NB4 (cell line): ENCODE data around the gene DSTN.

ENCODE experiments used
- CTCF ChIP-seq: IDR thresholded peaks from one replicate; pipeline ENCODE4 v1.5.1; 2012; ENCODE audit warnings: low read depth, low read length
- MAX ChIP-seq: IDR thresholded peaks from 2 replicates; pipeline ENCODE4 v1.6.1; 2011; ENCODE audit warnings: low read depth, low read length
- POLR2A ChIP-seq: IDR thresholded peaks from 2 replicates; pipeline ENCODE4 v1.6.1; 2011; ENCODE audit warnings: mild to moderate bottlenecking; ENCODE audit not compliant: insufficient read length; ENCODE audit errors: extremely low read depth

- TF ChIP-seq POLR2A = no peak
- TF ChIP-seq CTCF = no peak
- TF ChIP-seq MAX = no peak
Observed at GRCh38 chr20:17615645-17616479, 46.0 kb downstream of the DSTN start.
